HG03439 (cell line): ENCODE data around the gene MADCAM1.
A peak's percentile ranks its signal among the peaks of the same experiment; 100 is the strongest.

Experiments
- ATAC-seq: cut with Tn5 transposase; IDR thresholded peaks from one replicate; pipeline ENCODE4 v1.9.1; 2021; ENCODE audit warnings: mild to moderate bottlenecking, moderate library complexity; ENCODE audit not compliant: unreplicated experiment

MADCAM1 gene

DNA sequence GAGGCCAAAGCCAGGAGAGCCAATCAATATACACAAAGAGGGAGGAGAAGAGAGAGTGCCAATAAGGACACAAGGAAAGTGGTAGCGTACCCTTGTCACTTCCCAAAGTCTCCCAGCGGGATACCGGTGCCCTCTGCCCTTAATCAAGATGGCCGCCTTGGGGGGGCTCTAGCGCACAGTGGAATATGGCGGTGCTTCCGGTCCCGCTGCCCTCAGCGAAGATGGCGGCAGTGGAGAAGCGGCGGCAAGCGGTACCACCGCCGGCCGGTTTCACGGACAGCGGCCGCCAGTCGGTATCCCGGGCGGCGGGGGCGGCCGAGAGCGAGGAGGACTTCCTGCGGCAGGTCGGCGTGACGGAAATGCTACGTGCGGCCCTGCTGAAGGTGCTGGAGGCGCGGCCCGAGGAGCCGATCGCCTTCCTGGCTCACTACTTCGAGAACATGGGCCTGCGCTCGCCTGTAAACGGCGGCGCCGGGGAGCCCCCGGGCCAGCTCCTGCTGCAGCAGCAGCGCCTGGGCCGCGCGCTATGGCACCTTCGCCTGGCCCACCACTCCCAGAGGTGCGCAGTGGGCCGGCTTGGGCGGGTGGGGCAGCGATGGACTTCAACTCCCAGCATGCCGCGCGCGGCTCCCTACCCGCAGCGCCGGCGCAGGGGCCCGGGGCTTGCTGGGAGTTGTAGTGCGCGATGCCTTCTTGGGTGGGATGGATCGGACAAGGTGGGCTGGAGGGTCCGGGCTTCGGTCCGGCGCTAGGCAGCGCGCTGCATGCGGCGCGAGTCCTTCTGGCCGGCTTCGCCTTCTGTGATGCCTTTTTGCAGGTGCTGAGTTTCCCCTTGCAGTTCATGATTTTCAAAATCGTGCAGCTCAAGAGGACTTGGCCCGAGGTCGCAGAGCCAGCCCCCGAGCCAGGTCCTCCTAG, 11.3 kb downstream of the MADCAM1 start, which contains the start of gene TPGS1:
Gene TPGS1, plus strand, starts transcription at position 212 of the 918 bp plus-strand sequence. Its CDS starts 10 bp downstream, at position 222.
- ATAC-seq, result peak; percentile 49

DNA sequence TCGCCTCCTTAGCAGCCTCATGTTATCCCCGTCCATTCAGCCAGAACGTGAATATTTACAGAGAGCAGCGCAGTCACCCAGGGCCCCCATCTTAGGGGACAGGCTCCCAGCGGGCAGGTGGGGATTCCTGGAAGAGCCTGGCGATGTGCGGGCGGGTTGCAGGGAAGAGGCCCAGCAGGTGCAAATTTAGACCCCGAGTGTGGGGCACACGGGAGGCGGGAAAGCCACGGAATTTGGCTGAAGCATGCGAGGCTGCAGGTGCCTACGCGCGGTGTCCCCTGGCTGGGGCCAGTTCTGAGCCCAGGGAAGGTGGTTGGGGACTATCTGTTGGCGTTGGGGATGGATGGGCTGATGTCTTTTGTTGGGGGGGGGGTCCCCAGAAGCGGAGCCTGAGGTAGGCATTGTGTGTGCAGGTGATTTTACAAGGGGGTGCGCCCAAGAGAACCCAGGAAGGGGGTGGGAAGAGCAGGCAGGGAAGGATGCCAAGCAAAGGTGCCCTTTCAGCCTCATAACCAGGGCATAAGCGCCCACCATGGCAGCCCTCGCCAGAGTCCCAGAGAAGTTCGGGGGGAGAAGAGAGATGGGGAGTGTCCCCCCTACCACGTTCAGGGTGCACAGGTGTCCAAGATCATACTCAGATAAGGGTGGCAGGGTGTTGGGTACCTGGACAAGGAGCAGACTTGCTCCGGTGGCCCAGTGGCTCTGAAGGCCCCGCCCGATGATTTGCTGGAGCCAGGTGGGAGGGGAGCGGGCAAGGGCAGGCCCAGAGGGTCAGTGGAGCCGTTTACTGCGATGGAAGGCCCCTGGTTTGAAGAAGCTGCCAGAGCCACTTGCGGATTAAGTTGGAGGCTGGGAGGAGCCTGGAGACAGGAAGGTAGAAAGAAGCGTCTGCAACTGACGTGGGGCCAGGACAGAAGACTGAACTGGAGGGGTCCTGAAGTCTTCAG, 12.2 kb downstream of the MADCAM1 start:
- no peak for ATAC-seq

DNA sequence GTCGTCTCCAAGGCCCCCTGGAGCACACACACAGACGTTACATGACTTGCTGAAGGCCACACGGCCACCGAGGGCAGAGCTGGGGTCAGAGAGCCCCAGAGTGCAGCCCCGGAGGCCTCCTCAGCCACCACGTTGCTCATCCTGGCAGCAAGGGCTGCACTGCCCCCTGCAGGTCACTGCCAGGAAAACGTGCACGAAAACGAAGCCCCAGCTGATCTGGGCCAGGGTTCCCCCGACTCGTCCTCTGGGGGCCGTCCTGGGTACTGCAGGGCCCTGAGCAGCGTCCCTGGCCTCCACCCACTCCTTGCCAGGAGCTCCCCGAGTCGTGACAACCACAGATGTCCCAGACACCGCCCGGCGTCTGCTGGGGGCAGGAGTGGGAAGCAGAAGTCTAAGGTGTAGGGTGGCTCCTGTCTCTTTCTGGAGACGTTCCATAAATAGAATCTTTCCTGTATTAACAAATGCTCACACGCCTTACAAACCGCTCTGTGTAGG, 14.4 kb downstream of the MADCAM1 start:
- peak; percentile 21 for ATAC-seq

DNA sequence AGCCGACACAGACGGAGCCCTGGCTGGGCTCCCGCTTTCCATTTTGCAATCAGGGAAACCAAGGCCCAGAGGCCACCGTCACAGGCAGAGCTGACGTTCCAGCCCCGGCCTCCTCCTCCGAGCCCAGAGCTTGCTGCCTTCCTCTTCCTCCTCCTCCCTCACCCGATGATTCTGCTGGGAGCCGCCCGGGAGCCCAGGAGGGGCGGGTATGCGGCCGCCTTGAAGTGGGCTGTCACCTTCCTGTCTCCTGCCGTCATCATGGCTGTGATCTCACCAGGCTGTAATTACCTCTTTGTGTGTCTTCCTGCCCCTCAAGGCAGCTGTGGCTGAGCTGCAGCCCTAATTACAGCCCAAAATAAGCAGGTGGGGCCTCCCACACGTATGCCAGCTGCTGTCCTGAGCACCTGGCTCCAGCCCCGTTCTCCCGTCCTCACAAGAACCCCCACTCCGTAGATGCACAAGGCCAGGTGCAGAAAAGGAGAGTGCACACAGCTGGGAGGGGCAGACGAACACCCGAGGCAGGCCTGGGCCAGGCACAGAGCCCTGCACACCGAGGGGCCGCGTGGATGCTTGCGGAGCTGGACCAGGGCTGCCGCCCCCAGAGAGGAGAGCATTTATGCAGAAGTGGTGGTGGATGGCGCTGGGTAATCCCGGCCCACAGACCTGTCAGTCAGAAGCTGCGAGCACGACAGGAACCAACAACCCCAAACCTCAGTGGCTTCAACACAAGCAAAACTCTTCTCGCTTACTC, 15.0 kb downstream of the MADCAM1 start:
- no peak for ATAC-seq

DNA sequence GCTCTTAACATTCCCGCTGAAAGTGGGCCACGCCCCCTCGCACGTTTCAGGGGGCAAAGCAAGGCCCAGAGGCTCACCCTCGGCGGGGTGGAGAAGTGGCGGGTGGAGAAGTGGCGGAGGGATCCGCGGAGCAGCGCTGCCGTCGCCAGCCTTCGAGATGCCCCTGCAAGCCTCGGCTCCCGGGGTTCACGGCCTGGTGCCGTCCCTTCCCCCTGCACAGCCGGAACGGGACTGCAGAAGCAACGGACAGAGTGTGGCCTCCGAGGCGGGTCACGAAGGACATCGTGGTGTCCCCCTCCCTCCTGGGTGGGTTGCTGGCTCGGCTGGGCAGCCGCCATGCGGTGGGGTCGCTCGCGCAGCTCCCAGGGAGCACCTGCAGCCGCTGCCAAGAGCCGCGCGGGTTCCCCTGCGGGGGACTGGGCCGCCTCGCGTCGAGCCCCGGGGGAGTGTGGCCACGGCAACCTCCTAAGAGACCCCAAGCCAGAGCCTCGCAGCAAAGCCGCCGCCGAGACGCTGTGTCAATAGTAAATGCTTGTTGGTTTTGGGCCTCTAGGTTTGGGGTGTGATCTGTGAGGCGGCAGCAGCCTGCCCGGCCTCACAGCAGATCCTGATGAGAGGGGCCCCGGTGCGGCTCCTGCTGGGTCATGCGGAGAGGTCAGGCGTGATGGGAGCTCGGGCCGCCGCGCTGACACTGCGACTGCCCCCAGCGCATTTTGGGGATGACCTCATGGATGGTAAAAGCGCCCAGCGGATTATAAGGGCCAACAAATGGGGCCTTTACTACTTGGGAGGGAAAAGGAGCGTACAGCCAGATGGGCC, 16.5 kb downstream of the MADCAM1 start:
- ATAC-seq, result no peak

DNA sequence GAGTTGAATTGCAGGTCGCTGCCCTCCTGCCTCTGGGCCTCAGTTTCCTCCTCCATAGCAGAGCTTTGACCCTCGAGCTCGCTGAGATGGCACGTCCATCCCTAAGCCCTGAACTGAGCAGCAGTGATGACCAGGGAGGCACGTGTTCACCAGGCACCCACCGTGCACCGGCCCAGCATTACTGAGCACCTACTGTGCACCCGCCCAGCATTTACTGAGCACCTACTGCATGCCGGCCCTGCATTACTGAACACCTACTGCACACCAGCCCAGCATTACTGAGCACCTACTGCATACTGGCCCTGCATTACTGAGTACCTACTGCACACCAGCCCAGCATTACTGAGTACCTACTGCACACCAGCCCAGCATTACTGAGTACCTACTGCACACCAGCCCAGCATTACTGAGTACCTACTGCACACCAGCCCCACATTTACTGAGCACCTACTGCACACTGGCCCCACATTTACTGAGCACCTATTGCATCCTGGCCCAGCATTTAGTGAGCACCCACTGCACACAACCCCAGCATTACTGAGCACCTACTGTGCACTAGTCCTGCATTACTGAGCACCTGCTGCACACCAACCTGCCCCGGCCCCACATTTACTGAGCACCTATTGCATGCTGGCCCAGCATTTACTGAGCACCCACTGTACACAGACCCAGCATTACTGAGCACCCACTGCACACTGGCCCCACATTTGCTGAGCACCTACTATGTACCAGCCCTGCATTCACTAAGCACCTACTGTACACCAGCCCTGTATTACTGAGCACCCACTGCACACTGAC, 17.3 kb downstream of the MADCAM1 start:
- ATAC-seq, result no peak

DNA sequence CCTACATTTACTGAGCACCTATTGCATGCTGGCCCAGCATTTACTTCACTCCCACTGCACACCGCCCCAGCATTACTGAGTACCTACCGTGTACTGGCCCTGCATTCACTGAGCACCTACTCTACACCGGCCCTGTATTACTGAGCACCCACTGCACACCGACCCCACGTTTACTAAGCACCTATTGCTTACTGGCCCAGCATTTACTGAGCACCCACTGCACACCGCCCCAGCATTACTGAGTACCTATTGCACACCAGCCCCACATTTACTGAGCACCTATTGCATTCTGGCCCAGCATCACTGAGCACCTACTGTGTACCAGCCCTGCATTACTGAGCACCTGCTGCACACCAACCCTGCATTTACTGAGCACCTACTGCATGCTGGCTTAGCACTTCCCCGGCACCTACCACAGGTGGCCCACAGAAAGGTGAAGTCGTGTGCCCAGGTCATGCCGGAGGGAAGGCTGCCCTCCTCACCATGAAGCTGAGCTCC, 17.9 kb downstream of the MADCAM1 start:
- no peak for ATAC-seq

DNA sequence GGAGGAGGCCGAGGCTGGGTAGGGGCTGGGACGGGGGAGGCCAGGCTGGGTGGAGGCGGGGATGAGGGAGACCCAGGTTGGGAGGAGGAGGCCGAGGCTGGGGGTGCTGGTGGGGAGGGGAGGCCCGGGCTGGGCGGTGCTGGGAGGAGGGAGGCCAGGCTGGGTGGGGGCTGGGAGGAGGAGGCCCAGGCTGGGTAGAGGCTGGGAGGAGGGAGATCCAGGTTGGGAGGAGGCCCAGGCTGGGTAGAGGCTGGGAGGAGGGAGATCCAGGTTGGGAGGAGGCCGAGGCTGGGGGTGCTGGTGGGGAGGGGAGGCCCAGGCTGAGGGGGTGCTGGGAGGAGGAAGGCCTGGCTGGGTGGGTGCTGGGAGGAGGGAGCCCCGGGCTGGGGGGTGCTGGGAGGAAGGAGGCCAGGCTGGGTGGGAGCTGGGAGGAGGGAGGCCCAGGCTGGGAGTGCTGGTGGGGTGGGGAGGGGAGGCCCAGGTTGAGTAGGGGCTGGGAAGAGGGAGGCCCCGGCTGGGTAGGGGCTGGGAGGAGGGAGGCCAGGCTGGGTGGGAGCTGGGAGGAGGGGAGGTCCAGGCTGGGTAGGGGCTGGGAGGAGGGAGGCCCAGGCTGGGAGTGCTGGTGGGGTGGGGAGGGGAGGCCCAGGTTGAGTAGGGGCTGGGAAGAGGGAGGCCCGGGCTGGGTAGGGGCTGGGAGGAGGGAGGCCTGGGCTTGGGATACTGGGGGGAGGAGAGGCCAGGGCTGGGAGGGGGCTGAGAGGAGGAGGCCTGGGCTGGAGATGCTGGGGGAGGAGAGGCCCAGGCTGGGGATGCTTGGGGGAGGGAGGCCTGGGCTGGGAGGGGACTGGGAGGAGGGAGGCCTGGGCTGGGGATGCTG, 21.7 kb downstream of the MADCAM1 start:
- no peak for ATAC-seq

DNA sequence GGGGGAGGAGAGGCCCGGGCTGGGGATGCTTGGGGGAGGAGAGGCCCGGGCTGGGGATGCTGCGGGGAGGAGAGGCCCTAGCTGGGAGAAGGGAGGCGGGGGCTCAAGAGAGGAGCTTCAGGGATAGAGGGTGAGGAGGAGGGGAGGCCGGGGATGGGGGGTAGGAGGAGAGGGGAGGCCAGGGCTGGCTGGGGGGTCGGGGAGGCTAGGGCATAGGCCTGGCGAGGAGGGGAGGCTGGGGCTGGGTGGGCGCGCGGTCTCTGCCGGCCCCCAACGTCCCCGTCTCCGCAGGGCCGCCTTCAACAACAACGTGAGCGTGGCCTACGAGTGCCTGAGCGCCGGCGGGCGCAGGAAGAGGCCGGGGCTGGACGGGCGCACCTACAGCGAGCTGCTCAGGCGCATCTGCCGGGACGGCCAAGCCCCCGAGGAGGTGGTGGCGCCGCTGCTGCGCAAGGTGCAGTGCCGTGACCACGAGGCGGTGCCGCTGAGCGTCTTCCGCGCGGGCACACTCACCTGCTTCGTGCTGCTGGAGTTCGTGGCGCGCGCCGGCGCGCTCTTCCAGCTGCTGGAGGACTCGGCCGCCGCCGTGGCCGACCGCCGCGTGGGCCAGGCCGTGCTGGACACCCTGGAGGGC, 22.4 kb downstream of the MADCAM1 start:
- no peak for ATAC-seq

DNA sequence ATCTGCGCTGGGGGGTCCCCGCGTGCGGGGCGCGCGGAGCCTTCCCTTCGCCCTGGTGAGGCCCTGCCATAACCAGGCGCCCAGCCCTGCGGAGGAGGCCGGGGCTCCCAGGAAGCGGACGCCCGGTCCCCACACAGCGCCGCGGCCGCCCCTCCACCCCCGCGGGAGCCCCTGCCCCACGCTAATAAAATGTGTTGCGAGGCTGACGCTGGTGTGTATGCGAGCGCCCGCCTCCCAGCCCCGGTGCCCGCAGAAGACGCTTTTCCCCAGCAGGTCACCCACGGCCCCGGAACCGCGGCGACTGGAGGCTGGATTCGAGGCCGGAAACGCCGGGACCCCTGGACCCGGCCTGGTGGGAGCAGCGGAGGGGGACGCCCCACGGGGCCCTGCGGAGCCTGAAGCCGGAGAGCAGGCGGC, 23.2 kb downstream of the MADCAM1 start:
- ATAC-seq, result no peak

DNA sequence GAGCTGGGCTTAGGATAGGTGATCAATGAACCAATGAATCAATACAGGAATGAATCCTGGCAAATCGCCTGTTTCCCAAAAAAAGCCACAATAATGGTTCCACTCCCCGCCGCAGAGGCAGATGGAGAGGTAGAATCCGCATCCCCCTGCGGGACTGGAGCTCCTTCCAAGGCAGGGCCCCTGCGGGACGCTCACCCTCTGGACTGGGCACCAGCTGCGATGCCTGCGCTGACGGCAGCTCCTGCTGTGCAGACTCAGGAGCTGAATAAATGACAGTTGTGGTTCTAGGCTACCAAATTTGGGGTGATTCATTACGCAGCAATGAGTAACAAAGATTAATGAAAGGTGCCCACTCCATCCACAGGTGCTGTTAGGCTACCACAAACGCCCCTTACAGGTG, 26.4 kb downstream of the MADCAM1 start:
- no peak for ATAC-seq

DNA sequence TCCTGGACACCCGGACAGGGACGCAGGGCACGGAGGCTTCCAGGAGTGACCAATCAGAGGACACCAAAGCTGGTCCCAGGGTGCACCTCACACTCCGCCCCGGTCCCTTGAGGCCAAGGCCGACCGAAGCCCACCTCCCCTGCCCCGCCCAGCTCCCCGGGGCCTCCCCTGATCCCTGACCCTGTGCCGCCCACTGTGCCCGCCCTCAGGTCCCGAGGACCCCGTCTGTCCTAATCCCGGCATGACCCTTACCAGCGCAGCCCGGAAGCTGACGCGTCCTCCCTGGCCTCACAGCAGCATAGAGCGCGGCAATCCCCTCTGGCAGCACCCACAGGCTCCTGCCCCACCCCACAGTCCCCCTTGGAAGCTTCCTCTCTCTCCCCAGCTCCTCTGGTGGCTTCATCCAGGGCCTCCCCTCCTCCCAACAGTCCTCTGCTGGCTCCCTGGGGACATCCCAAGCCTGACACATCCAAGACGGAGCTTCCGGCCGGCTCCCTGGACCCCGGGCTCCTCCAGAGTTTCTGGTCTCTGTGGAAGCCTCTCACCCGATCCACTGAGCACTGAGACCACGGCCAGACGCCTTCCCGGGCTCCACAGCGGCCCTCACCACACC, 27.9 kb downstream of the MADCAM1 start:
- no peak for ATAC-seq

DNA sequence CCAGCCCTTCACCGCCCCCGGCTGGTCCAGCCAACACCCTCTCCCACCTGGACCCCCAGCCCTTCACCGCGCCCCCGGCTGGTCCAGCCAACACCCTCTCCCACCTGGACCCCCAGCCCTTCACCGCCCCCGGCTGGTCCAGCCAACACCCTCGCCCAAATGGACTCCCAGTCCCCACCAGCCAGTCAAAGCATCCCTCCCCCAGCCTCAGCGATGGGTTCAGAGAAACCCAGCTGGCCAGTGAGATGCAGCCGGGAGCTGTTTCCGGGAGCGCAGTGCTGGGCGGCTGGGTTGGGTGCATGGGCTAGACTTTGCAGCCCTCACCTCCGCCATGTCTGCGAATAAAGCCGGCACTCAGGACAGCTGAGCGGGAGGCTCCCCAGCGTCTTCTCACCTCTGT, 28.7 kb downstream of the MADCAM1 start:
- no peak for ATAC-seq

DNA sequence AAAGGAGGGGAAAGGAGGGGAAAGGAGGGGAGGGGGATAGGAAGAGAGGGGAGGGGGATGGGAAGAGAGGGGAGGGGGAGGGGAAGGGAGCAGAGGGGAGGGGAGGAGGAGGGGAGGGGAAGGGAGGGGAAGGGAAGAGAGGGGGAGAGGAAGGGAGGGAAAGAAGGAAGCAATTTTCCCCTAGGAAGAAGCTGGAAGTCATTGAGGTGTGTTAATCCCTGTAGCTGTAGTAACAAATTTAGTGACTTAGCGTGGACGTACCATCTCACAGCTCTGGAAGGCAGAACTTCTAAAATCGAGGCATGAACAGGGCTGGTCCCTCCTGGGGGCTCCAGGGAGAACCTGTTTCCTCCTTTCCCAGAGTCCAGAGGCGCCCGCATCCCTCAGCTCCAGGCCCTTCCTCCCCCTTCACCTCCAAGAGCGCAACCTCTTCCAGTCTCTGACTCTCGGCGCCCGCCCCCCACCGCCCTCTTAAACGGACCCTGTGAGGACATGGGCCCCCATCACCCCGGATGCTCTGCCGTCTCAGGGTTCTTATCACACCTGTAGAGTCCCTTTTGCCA, 29.7 kb downstream of the MADCAM1 start:
- no peak for ATAC-seq

DNA sequence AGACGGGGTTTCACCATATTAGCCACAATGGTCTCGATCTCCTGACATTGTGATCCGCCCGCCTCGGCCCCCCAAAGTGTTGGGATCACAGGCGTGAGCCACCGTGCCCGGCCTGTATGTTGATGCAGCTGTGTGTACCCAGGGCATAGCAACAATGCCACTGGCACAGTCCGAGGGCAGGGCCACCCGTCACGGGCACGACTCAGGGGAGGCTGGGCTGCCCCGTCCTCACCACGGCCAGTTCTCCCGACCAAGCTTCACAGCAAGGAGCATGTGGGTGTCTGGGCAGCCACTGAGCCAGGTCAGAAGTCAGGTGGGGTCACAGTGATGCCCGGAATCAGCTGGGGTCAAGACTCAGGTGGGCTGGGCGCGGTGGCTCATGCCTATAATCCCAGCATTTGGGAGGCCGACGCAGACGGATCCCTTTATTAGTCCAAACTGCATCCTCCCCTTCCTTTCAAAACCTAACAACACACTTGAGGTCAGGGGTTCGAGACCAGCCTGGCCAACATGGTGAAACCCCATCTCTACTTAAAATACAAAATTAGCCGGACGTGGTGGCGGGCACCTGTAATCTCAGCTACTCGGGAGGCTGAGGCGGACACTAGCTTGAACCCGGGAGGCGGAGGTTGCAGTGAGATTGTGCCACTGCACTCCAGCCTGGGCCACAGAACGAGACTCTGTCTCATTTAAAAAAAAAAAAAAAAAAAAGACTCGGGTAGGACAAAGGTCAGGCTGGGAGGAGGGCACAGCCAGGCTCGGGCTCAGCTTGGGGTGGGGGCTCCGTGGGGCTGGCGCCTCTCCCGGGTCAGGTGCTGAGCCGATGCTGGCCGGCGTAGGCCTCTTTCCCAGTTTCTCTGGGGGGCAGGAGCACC, 34.1 kb downstream of the MADCAM1 start:
- no peak for ATAC-seq
